HG03521 (cell line): ENCODE data around the gene DYNLT2B.
"Not testable (repeated sequence)": the region's sequence is repeated elsewhere in the genome, so short reads cannot be mapped to it uniquely, and the experiment has no call there.

ENCODE experiments used
- ATAC-seq: cut with Tn5 transposase; IDR thresholded peaks from one replicate; pipeline ENCODE4 v1.9.1; 2021; ENCODE audit warnings: mild to moderate bottlenecking, moderate library complexity; ENCODE audit not compliant: unreplicated experiment

The DYNLT2B gene

GRCh38 chr3:196274585-196274984 lies 43.5 kb downstream of the DYNLT2B start:
- peak; percentile 67 for ATAC-seq

- no peak for ATAC-seq
Measured at GRCh38 chr3:196273655-196274054, 44.4 kb downstream of the DYNLT2B start.

- ATAC-seq = no peak
Measured at GRCh38 chr3:196272826-196273225, 45.2 kb downstream of the DYNLT2B start.

DNA sequence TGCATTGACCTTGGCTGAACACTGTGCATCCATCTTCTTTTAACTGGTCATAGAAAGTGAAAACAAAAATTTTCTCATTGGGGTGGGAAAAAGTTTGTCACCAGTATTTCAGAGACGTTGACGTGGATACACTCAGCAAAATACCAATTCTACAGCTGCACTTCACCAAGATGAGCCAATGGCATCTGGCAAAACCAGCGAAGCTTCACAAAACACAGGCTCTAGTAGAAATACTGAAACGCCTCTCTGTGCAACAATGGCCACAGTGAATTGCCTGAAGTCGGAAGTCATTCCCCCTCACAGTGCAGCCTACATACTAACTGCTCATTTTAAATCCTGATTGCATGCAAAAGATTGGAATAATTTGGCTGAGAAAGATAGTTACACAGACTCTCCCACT lies 47.5 kb downstream of the DYNLT2B start:
- no peak for ATAC-seq

GRCh38 chr3:196268284-196269163 lies 49.5 kb downstream of the DYNLT2B start:
- no peak for ATAC-seq

DNA sequence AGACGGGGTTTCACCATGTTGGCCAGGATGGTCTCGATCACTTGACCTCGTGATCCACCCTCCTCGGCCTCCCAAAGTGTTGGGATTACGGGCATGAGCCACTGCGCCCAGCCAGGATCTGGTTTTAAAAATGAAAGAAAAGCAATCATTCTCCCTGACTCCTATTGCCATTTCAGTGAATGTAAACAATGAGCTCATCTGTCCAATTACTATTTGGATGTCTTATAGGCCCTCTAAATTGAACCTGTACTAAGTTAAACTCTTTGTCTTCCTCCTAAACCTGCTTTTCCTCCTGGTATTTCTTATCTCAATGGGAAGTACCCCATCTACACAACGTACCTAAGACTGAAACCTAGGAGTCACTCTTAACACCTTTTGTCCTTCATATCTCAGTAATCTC lies 54.2 kb downstream of the DYNLT2B start:
- no peak for ATAC-seq

GRCh38 chr3:196260784-196261183 lies 57.3 kb downstream of the DYNLT2B start:
- no peak for ATAC-seq

- ATAC-seq = no peak
Measured at GRCh38 chr3:196255776-196256175, 62.3 kb downstream of the DYNLT2B start.

DNA sequence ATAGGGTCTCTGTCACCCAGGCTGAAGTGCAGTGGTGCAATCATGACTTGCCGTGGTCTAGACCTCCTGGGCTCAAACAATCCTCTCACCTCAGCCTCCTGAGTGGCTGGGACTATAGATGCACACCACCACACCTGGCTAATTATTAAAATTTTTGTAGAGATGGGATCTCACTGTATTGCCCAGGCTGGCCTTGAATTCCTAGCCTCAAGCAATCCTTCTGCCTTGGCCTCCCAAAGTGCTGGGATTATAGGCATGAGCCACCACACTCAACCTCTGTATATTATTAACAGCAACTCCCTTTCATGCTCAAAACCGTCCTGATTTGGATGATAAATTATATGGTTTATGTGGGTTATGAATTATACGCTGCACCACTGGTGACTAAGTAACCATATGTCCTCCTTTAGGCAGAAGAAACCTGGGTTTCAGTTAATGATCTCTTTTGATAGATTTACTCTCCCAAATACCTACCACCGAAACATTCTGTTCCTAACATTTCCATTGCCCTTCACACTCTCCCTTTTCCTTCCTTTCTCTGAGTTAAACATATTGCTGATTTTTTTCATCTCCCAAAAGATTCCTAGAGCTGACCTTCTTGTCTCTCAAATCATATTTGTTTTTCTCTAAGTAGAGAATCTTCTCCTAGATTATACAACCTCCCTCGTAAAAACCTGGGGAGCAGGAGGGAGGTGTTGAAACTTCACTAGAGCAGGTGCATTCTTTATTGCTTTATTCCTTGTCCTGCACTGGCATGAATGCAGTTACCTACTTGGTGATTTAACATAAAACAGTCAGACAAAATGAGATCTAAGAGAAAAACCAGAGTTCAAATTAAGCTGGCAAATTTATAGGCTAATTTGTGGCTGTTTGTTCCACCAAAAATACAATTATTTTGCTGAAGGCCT lies 63.4 kb downstream of the DYNLT2B start:
- ATAC-seq = no peak

DNA sequence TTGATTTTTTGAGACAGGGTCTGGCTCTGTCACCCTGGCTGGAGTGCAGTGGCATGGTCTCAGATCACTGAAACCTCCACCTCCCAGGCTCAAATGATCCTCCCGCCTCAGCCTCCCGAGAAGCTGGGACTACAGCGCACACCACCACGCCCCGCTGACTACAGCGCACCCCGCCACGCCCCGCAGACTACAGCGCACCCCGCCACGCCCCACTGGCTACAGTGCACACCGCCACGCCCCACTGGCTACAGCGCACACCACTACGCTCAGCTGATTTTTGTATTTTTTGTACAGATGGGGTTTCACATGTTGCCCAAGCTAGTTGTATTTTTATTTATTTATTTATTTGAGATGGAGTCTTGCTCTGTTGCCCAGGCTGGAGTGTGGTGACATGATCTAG lies 66.1 kb downstream of the DYNLT2B start:
- no peak for ATAC-seq

DNA sequence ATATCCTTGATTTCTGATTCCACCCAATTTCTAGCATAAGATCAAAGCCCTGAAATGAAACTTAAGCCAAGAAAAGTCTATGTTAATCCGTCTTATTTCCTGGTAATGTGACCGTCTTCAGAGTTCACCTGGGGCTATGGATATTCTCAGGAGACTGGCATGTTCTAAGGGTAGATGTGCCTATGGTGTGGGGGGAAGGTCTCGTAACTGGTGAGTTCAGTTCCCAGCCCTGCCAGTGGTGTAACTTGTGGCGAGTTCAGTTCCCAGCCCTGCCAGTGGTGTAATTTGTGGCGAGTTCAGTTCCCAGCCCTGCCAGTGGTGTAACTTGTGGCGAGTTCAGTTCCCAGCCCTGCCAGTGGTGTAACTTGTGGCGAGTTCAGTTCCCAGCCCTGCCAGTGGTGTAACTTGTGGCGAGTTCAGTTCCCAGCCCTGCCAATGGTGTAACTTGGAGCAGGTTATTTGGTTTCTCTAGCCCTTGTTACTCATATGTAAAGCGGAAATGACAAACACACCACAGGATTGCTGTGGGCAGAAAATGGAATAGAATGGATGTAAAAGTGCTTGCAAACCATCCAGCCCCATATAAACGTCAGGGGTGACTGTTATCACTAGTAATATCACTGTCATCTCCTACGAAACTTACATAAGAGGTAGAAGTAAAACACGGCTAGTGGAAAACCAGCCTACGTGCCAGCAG lies 71.3 kb downstream of the DYNLT2B start:
- ATAC-seq = no peak

GRCh38 chr3:196244166-196244565 lies 73.9 kb downstream of the DYNLT2B start:
- ATAC-seq = not testable (repeated sequence)

DNA sequence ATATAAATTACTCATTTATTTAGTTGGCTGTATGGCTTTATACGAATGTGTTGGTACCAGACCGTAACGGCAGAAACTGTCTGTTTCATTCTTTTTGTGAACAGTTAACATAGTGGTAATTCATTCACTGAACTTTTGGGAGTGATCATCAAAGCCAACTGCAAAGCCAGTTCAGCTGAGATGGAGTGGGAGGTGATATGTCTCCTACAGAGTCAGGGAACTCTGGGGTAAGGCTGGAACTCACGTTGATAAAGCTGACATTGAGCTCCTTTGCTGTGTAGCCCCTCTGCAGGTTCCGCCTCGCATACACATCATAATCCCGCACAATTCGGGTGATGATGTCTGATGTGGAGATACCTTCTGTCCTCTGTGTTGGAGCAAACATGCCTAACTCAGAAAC lies 76.3 kb downstream of the DYNLT2B start:
- ATAC-seq = no peak
